ENCODE measurements around the gene RNF40.

RNF40 gene

GRCh38 chr16:30761928-30762902, at the start of gene RNF40, which contains the start of gene CFAP119:
TSS of gene RNF40 (plus strand) at chr16:30762322. CDS start at chr16:30762546, 224 bp downstream.
TSS of gene CFAP119 (minus strand) at chr16:30762062. CDS start at chr16:30761748, 314 bp downstream.
- ATAC-seq (peak; percentile 97), DNase-seq (peak; percentile 93)

GRCh38 chr16:30715750-30716445, 46.2 kb upstream of the RNF40 start:
- DNase-seq (peak; percentile 36), ATAC-seq (peak; percentile 98)

- ATAC-seq = no peak
- no peak for DNase-seq
These were observed 42.0 kb upstream of the RNF40 start for GRCh38 chr16:30720086-30720485.

GRCh38 chr16:30720694-30721093, 41.4 kb upstream of the RNF40 start:
- no peak for DNase-seq
- ATAC-seq = no peak

GRCh38 chr16:30721167-30721566, 41.0 kb upstream of the RNF40 start:
- ATAC-seq = no peak
- DNase-seq = no peak

GRCh38 chr16:30721606-30722005, 40.5 kb upstream of the RNF40 start:
- no peak for ATAC-seq
- no peak for DNase-seq

- ATAC-seq = no peak
- DNase-seq = no peak
These were observed 39.7 kb upstream of the RNF40 start for GRCh38 chr16:30722443-30722842.

- DNase-seq = no peak
- ATAC-seq = no peak
These were observed 39.2 kb upstream of the RNF40 start for GRCh38 chr16:30722916-30723315.

- no peak for DNase-seq
- ATAC-seq = no peak
These were observed 38.3 kb upstream of the RNF40 start for GRCh38 chr16:30723725-30724355.

- no peak for ATAC-seq
- no peak for DNase-seq
These were observed 37.3 kb upstream of the RNF40 start for GRCh38 chr16:30724641-30725417.

GRCh38 chr16:30725418-30725792, 36.7 kb upstream of the RNF40 start:
- DNase-seq (no peak), ATAC-seq (no peak)

GRCh38 chr16:30728321-30728720, 33.8 kb upstream of the RNF40 start:
- ATAC-seq (no peak), DNase-seq (no peak)

- ATAC-seq (no peak), DNase-seq (no peak)
These were observed 33.0 kb upstream of the RNF40 start for GRCh38 chr16:30728899-30729672.

- no peak for DNase-seq
- ATAC-seq = no peak
These were observed 30.7 kb upstream of the RNF40 start for GRCh38 chr16:30731411-30731810.

- ATAC-seq = no peak
- no peak for DNase-seq
These were observed 24.9 kb upstream of the RNF40 start for GRCh38 chr16:30736995-30737793.

- no peak for ATAC-seq
These were observed 24.1 kb upstream of the RNF40 start for GRCh38 chr16:30737794-30738648.

GRCh38 chr16:30738984-30739951, 22.9 kb upstream of the RNF40 start:
- ATAC-seq (peak; percentile 19), DNase-seq (no peak)

More at GRCh38 chr16:30737794-30738648, 24.1 kb upstream of the RNF40 start:
- DNase-seq = no peak
